Prostate gland (tissue), 2 donors: ENCODE measurements around the gene TBX15. TPM values are rescaled to one million over a fixed set of nuclear protein-coding genes. Genes with fewer than 3 reads are reported as not detected.

Source experiments
- DNase-seq: peaks from one replicate; pipeline ENCODE4 v3.0.0-alpha.2; 2019; ENCODE audit warnings: low spot score
- H3K27ac ChIP-seq, 2 donors: fragments of 200-600 bp; sonication (generic); 2 replicates each; pipeline ENCODE4 v1.5.1; 2017 to 2019
- H3K27me3 ChIP-seq: fragments of 200-600 bp; sonication (generic); replicated peaks from 2 replicates; pipeline ENCODE4 v1.5.1; 2019; ENCODE audit not compliant: insufficient read depth
- H3K36me3 ChIP-seq, 2 donors: fragments of 200-600 bp; sonication (generic); 1 replicate in 1 of 2; 2 replicates in 1 of 2; pipeline versions ENCODE4 v1.5.1 to v1.8.1; 2017 to 2019
- H3K4me1 ChIP-seq: fragments of 200-600 bp; sonication (generic); replicated peaks from 2 replicates; pipeline ENCODE4 v1.5.1; 2019
- H3K4me3 ChIP-seq, 2 donors: fragments of 200-600 bp; sonication (generic); 2 replicates each; pipeline ENCODE4 v1.5.1; 2017 to 2019
- H3K9me3 ChIP-seq: fragments of 200-600 bp; sonication (generic); 2 replicates; pipeline ENCODE4 v1.5.1; 2017
- POLR2A ChIP-seq: fragments of 450-650 bp; IDR thresholded peaks from one replicate; pipeline ENCODE4 v1.6.1; 2016; ENCODE audit warnings: antibody characterized with exemption, mild to moderate bottlenecking
- POLR2AphosphoS5 ChIP-seq: sonication (generic); formaldehyde crosslinking; IDR thresholded peaks from one replicate; pipeline ENCODE4 v1.6.1; 2017; ENCODE audit warnings: antibody characterized with exemption
- WGBS: methylation state at CpG from one replicate; pipeline ENCODE4 v1.1.5; 2018; 5-methylcytosine and 5-hydroxymethylcytosine counted together
- intact Hi-C: fragments of 100-400 bp; cut with DNase I; formaldehyde crosslinking; loops from one replicate; pipeline ENCODE4 v1.14.2; 2022
- total RNA-seq, 2 donors: library from RNA; depleted of rRNA; stranded (reverse); fragments of >200 nt; gene quantifications; one replicate each; pipeline ENCODE4 v1.1.0, GENCODE V29; 2016
- TF ChIP-seq, protein P1 (sequence below), 4 experiments: fragments of 200-600 bp in 2 of 4; fragments of 450-650 bp in 2 of 4; sonication (generic) in 2 of 4; IDR thresholded peaks; 1 replicate in 3 of 4; 2 replicates in 1 of 4; pipeline ENCODE4 v1.5.1; 2016 to 2019; ENCODE audit warnings: antibody characterized with exemption in 4 of 4, mild to moderate bottlenecking in 2 of 4, moderate library complexity in 2 of 4

Gene TBX15
- total RNA-seq, 2 donors from 2014 or later = 0.40 to 0.87 TPM

- H3K4me3 ChIP-seq = no peak overlapping the region
- H3K27me3 ChIP-seq = peaks cover 78% of the 10 kb centered on the region
- no peak overlapping the region for H3K27ac ChIP-seq
- 7% methylated on average over 53 of the region's 53 CpGs for WGBS
- TF ChIP-seq POLR2AphosphoS5 = no peak
- TF ChIP-seq, protein P1, sequence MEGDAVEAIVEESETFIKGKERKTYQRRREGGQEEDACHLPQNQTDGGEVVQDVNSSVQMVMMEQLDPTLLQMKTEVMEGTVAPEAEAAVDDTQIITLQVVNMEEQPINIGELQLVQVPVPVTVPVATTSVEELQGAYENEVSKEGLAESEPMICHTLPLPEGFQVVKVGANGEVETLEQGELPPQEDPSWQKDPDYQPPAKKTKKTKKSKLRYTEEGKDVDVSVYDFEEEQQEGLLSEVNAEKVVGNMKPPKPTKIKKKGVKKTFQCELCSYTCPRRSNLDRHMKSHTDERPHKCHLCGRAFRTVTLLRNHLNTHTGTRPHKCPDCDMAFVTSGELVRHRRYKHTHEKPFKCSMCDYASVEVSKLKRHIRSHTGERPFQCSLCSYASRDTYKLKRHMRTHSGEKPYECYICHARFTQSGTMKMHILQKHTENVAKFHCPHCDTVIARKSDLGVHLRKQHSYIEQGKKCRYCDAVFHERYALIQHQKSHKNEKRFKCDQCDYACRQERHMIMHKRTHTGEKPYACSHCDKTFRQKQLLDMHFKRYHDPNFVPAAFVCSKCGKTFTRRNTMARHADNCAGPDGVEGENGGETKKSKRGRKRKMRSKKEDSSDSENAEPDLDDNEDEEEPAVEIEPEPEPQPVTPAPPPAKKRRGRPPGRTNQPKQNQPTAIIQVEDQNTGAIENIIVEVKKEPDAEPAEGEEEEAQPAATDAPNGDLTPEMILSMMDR (IDR thresholded peaks at IDR 0.05) = no peak
- no peak for TF ChIP-seq POLR2A
- H3K36me3 ChIP-seq = no peaks in the 10 kb centered on the region
- no peak for DNase-seq
- intact Hi-C loops = no loop called here
- H3K4me1 ChIP-seq = no peaks in the 10 kb centered on the region
- H3K9me3 ChIP-seq = no peaks in the 10 kb centered on the region
These were observed 4.9 kb upstream of the TBX15 start for GRCh38 chr1:118992868-118993699.

DNA sequence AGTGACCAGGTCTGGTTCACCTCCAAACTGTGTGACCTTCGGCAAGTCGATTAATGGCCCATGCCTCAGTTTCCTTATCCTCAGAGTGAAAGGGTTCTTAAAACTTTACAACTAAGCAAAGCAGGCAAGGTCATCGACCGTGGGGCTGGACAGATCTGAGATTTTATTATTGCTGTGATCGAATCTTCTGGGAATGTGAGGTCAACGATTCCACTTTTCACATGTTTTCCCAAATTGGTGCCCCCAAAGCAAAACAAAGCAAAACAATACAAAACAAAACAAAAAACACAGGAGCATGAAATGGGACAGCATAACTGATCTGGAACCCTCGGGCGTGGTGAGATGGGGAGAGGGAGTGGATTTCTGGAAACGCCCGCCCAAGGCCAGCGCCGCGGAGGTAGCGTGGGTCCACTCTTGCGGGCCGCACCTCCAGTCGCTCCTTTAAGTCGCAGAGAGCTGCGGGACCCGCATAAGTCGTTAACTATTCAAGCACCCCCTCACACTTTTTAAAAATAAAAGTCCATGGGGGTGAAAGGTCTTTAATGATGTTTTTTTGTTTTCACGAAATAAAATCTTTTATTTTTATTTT, 4.2 kb upstream of the TBX15 start:
- intact Hi-C loops = no loop called here
- WGBS = 17% methylated on average over 22 of the region's 22 CpGs
- Histone ChIP-seq H3K27ac (no peak overlapping the region), H3K4me1 (no peaks in the 10 kb centered on the region), H3K27me3 (peaks cover 77% of the 10 kb centered on the region), H3K9me3 (no peaks in the 10 kb centered on the region), H3K4me3 (no peak overlapping the region), H3K36me3 (no peaks in the 10 kb centered on the region)
- no peak for DNase-seq
- no peak for TF ChIP-seq POLR2A
- no peak for TF ChIP-seq POLR2AphosphoS5
- TF ChIP-seq, protein P1 (IDR thresholded peaks at IDR 0.05) = no peak

GRCh38 chr1:118991448-118991847, 3.3 kb upstream of the TBX15 start:
- no peak for TF ChIP-seq POLR2AphosphoS5
- TF ChIP-seq, protein P1 (IDR thresholded peaks at IDR 0.05) = no peak
- no peak for TF ChIP-seq POLR2A
- no peaks in the 10 kb centered on the region for H3K36me3 ChIP-seq
- H3K4me3 ChIP-seq = no peak overlapping the region
- intact Hi-C loops = no loop called here
- H3K9me3 ChIP-seq = no peaks in the 10 kb centered on the region
- 37% methylated on average over 4 of the region's 4 CpGs for WGBS
- peaks cover 81% of the 10 kb centered on the region for H3K27me3 ChIP-seq
- H3K27ac ChIP-seq = no peak overlapping the region
- no peak for DNase-seq
- H3K4me1 ChIP-seq = no peaks in the 10 kb centered on the region

GRCh38 chr1:118990513-118991152, 2.5 kb upstream of the TBX15 start:
- no peaks in the 10 kb centered on the region for H3K4me1 ChIP-seq
- intact Hi-C loops = no loop called here
- no peaks in the 10 kb centered on the region for H3K36me3 ChIP-seq
- peaks cover 88% of the 10 kb centered on the region for H3K27me3 ChIP-seq
- no peak overlapping the region for H3K27ac ChIP-seq
- no peak for DNase-seq
- TF ChIP-seq POLR2A (no peak), POLR2AphosphoS5 (no peak)
- TF ChIP-seq, protein P1 (IDR thresholded peaks at IDR 0.05) = no peak
- H3K4me3 ChIP-seq = no peak overlapping the region
- WGBS = 45% methylated on average over 8 of the region's 8 CpGs
- H3K9me3 ChIP-seq = no peaks in the 10 kb centered on the region
